ENCODE results near the gene NATD1. TPM values are rescaled to one million over a fixed set of nuclear protein-coding genes. Genes with fewer than 3 reads are reported as not detected.
"Not testable (repeated sequence)": the region's sequence is repeated elsewhere in the genome, so short reads cannot be mapped to it uniquely, and the experiment has no call there.

NATD1 gene
- total RNA-seq, 1 donor from 2014 or later, result 1.6 TPM

DNA sequence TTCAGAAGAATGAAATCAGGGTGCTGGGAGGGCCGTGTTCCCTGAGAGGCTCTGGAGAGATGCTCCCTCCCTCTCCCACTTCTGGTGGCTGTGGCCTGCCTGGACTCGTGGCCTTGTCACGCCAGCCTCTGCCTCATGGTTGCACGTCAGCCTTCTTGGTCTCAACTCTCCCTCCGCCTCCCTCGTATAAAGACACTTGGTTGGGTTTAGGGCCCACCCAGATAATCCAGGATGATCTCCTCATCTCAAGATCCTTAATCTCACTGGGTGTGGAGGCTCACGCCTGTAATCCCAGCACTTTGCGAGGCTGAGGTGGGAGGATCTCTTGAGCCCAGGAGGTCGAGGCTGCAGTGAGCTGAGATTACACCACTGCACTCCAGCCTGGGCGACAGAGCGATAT lies 25.9 kb downstream of the NATD1 start:
- FAIRE-seq; DNase-seq (ENCODE audit: low spot score in 2 of 2): not testable (repeated sequence)

DNA sequence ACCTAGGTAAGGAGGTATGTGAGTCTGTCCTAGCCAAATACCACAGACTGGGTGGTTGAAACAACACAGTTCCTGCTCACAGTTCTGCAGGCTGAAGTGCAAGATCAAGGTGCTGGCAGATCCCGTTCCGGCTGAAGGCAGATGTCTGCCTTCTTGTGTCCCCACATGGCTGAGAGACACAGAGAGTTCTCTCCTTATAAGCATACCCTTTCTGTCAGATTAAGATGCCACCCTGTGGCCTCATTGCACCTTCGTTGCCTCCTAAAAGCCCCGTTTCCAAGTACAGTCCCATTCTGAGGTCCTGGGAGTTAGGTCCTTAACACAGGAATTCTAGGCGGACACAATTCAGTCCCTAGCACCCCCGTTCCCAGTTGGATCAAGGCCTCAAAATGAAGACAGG lies 30.1 kb downstream of the NATD1 start:
- DNase-seq (ENCODE audit: low spot score in 2 of 2), result no peak
- no peak for FAIRE-seq

DNA sequence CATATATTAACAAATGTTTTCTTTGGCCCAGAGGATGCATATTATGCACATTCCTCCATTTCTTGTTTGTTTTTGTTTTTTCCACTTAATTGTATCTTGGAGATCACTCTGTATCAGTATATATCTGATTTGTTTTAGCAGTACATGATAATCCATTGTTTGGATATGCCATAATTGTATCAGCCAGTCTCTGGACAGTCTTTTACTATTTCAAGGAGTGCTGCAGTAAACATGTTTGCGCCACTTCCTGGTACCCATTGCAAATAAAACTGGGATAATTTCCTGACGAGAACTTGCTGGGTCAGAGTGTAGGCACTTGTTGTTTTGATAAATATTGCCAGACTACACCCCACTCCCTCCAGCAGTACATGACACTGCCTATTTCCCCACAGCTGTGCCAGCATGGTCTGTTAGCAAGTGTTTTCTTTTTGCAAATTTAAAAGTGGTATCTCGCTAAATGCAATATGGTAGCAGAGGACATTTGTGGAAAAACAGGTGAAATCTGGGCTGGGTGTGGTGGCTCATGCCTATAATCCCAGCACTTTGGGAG lies 34.3 kb downstream of the NATD1 start:
- DNase-seq (ENCODE audit: low spot score in 2 of 2) (no peak), FAIRE-seq (no peak)

DNA sequence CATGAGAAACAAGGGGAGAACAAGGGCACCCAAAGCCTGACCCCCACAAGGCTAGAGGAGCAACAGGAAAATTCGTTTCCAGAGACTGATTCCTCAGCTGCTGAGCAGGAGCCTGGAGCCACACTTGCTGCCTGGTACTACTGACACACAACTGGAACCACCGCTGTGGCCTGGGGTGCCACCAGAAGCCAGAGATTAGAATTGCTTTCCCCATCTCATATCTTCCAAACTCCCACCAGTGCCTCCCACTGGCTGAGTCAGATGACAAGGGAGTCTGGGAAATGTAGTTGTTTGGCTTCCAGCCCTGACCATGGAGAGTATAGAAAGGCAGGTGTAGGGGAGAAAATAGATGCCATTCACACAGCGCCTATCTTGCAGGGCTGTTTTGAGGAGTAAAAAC lies 35.1 kb downstream of the NATD1 start:
- DNase-seq (ENCODE audit: low spot score in 2 of 2), result no peak
- no peak for FAIRE-seq

DNA sequence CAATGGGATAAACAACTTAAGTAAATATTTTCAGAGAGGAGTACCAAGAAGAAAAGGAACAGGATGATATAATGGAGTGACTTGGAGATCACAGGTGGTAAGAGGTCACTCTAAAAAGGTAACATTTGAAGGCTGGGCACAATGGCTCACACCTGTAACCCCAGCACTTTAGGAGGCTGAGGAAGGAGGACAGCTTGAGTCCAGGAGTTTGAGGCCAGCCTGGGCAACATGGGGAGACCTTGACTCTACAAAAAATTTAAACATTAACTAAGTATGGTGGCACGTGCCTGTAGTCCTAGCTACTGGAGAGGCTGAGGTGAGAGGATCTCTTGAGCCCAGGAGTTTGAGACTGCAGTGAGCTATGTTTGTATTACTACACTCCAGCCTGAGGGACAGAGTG lies 35.9 kb downstream of the NATD1 start:
- DNase-seq (ENCODE audit: low spot score in 2 of 2), result no peak
- FAIRE-seq, result no peak

DNA sequence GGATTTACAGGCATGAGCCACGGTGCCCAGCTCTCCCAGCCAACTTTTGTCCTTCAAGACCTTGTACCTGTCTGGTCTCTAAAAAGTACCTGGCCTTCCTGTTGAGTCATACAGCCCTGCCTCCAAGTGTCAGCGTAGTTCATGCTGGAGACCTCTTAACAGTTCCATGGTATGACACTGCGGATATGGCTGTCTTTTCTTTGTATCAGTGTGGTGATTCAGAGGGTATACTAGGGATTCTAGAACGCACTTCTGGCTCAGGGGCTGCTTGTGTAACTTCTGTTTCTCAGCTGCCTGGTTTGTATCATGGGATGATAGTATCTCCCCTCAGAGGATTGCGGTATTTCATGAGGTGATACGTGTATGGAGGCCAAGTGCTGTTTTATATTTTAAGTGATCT lies 37.3 kb downstream of the NATD1 start:
- DNase-seq (ENCODE audit: low spot score in 2 of 2) (no peak), FAIRE-seq (no peak)

DNA sequence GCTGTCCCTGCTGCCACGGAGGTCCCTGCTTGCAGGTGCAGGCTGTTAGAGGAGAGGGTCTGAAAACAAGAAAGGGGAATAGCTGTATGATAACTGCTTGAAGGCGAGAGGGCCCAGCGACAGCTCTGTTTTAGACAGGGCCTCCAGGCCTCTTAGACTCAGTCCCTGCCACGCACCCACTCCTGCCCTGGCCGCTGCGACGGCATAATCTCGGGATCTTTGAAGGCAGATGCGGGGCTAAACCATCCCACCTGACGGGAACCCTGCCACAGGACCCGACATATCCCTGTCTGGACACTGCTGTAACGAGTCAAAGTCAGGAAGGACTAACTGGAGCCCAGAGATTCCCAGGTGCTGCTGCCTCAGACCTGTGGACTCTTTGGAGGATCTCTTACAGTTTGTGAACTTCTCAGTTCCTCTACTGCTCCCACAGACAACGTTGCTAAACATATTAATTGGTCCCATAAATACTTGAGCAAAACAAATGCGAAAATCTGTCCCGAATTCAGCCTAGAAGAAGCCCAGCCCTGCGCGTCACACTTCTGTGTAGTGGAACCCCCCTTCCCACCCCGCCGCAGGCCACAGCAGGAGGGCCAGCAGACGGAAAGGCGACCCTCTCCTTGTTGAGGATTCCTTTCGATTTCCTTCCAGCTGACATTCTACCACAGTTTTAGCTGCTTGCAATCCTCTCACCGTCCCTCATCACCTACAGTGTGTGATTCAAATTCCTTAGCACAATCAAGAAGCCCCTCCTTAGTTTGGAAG lies 38.3 kb downstream of the NATD1 start:
- FAIRE-seq (no peak), DNase-seq (ENCODE audit: low spot score in 2 of 2) (no peak)

DNA sequence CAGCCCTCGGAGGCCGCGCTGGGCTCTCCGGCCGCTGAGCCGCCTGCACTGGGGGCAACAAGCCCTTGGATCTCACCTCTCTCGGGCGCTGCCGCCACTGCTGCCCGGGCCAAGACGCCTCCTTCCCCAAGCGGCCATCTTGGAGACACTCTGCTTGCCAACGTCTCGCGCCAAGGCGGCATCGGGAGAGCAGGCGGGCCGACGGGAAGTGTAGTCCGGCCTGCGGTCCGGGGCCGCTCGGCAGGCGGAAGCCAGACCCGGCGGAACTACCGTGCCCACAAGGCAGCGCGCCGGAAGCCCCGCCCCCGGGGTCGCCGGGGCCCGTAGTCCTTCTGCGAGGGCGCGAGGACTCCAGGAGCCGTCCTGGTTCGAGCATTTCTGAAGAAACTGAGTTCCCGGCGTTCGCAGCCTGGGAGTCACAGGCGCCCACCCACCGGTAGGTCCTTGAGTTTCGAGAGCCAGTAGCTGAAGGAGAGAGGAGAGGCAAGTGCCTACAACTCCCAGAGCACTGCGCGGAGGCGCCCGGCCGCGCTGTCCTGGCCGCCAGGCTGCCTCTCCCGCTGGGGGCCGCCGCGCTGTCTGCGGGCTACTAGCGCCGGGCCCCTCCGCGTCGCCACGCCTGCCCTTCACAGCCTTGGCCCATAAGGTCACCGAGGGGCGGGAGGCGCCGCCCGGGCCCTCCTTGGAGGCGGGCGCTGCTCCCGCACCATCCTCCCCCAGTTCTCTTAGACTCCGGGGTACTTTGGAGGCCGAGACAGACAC lies 39.0 kb downstream of the NATD1 start, which contains the start of gene TMEM11:
TSS of gene TMEM11 (minus strand) at position 147 of the 762 bp plus-strand sequence. CDS start at position 138, 9 bp downstream.
- FAIRE-seq (no peak), DNase-seq (ENCODE audit: low spot score in 2 of 2) (peak; percentile 99)

DNA sequence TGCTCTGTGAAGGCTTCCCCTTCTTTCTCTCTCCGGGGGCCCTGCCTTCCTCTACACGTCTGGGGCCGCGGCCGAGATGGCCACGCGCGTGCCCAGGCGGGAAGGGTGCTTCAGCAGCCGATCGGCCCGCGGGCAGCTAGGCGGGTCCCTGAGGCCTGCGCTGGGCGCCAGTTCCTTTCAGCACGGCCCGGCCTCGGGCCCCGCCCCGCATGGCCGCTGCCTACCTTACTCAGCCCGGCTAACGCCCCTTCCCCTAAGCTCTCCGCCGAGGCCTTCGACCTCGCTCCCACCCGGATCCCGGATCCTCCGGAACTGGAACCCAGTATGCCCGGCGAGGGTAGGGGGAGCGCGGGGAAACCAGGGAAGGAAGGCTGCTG lies 39.6 kb downstream of the NATD1 start:
- DNase-seq (ENCODE audit: low spot score in 2 of 2), result peak in 1 of 2 donors; percentile 62
- FAIRE-seq, result no peak

DNA sequence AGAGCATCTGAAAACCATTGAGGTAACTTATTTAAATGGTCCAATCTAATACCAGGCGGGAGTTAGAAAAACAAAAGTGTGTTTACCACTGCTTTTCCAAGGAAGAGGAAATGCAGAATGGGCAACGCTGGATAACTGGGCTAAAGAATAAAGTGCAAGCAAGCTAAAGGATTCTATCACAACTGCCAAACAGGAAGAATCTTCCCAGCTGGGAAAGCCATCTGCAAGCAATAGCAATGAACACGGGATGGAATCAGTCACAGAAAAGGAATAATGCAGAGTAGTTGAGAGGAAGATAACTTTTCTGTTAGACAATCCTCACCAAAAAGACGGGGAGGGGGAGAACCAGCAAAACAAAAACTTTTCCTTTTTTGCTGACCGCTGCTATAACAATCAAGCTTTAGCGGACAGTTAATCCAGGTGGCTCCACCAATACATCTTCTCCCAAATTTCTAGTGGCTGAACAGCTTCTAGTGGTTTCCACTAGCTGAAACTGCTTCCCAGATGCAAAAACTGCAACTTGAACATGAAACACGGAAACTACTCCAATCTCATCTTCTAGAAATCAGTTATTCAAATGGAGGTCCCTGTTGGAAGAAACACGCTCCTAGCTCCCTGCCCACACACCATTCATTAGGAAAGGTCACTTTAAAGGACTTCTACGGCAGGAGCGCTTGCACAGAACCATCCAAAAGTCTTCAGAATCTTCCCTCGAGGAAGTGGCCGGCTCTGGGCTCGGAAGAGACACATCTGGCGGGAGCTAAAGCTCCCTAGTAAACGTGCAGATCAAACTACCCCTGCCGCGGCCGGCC lies 40.2 kb downstream of the NATD1 start:
- FAIRE-seq, result no peak
- DNase-seq (ENCODE audit: low spot score in 2 of 2), result no peak

DNA sequence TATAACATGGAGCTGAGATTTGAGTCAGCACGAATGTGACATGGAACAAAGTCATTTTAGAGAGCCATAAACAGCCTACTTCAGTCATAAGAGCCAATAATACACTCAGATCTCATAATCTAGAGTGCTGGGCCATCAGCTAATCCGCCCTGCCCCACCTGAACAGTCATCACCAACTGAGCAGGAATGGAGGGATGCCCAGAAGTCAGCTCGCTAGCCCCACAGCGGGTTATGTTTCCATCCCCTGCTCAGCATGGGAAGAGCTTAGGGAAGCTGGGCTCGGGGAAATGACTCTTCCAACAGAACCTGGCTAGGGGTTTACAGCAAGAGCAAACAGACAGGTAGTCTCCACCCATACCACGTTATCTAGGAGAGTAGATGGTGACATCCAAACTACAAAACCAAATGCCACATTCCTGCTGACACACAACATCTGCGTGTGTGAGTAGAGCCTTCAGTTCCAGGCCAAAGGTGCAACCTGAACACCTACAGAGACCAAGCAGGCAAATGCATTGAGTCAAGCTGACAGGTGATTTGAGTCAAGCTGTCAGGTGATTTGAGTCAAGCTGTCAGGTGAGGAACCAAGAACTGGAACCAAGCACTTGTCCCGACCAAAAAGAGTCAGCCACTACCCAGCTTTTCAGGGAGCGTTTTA lies 41.3 kb downstream of the NATD1 start:
- FAIRE-seq, result no peak
- no peak for DNase-seq (ENCODE audit: low spot score in 2 of 2)

DNA sequence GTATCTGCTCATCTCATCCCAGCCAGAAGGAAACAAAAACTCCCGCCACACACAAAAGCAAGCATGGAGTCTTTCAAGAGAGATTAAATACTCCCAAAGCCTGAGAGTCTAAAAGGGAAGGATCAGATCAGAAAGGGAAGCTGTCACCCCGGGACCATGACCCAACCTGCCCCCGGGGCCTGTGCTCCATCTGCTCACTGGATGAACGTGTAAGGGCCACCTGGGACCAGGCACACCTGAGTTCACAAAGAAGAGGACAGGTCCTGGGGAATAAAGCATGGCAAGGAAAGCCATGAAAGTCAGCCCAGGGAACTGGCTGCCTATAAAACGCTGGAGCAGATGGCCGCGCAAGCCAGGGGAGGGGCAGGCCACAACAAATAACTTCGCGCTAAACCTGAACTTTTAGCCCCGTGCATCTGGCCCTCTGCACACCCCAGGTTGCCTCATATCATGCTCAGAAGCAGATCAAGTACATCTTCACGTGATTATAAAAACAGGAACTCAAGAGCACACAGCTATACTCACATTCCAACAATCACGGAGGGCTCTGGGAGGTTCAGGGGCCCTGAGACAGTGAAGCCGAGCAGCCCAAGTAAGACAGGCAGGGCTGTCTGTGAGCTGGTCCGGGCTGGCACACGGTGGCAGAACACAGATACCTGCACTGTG lies 42.7 kb downstream of the NATD1 start:
- DNase-seq (ENCODE audit: low spot score in 2 of 2) (no peak), FAIRE-seq (no peak)

DNA sequence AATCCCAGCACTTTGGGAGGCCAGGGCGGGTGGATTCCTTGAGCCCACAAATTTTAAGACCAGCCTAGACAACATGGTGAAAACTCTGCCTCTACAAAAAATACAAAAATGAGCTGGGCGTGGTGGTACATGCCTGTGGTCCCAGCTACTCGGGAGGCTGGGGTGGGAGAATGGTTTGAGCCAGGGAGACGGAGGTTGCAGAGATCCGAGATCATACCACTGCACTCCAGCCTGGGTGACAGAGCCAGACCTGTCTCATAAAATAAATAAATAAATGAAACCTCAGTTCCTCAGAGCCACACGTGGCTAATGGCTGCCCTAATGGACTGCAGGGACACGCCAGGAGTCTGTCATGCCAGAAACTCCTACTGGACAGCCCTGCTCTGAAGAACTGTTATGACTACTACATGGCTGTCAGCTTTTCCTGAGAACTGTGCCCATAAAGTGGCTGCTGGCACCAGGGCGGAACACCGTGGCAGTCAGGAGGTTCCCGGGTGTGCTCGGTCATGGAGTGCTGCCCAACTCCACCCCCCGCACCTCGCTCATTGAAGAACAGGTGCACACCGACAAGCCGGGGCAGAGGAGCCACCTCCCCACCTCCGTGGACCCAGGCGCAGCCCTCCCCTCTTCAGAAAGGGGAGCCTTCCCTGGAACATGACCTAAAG lies 43.6 kb downstream of the NATD1 start:
- FAIRE-seq (no peak), DNase-seq (ENCODE audit: low spot score in 2 of 2) (no peak)

DNA sequence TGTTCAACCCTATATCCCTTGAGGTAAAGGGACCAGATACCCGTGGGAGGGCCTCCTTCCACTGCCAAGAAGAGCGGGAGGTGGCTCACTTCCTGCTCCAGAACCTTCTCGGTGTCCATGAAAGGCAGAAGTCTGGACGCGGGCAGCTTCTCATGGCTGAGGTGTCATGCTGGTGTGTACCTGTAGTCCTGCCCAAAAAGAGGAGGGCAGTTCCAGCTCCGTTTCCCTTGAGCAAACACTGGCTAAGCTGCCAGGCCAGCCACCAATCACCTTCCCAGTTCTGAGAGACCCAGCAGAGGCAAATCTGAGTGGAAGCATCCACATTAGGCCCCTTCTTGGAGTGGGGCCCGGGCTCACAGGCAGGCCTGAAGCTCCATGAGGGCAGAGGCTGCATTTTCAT lies 44.9 kb downstream of the NATD1 start:
- FAIRE-seq, result no peak
- no peak for DNase-seq (ENCODE audit: low spot score in 2 of 2)

DNA sequence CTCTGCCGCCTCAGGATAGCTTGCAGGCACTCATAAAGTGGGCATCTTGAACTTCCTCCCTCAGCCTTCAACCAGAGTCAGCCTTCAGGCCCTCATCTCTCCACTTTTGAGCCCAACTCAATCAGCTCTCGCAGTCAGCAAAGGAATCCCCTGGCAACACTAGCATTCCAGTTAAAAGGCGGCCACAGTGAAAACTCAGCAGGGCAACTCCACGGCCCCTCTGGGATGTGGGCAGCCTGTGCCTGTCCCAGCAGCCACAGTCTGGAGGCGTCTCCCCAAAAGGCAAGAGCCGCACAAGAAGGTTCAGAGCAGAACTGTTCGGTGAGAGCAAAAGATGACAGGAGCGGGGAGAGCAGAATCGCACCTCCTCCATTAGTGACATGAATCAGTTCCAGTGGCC lies 48.3 kb downstream of the NATD1 start:
- DNase-seq (ENCODE audit: low spot score in 2 of 2) (no peak), FAIRE-seq (no peak)

DNA sequence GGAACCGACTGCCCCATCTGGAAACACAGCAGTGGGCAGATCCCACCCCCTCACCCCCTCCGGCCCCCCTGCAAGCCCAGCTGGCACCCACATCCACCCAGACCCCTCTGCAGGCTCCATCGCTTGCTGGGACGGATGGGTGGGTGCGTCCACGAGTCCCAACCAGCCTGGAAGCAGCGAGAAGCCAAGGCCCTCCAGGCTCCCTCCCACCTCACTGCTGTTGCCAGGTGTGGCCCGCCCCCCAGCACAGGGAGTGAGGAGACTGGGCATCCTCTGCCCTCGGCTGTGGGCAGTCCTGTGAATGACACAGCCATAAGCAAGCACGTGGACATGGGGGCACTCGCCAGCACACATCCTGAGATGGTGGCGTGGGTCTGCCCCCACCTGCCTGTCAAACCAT lies 50.7 kb downstream of the NATD1 start:
- FAIRE-seq (no peak), DNase-seq (ENCODE audit: low spot score in 2 of 2) (no peak)

DNA sequence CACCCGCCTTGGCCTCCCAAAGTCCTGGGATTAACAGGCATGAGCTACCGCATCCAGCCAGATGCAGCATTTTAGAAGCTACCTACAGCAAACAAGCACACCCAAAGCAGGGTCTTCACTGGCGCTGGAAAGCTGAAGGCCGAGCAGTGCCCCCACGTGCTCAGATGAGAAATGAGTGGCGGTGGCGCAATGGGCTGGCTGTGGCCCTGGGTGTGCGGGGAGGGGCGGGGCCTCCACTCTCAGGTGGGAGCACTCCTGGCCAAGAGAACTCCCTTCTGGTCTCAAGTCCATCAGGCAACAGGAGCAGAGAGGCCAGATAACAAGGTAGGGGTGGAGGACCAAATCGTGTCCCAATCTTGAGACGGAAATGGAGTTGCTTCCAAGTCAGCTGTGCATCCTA lies 51.3 kb downstream of the NATD1 start:
- FAIRE-seq, result no peak

DNA sequence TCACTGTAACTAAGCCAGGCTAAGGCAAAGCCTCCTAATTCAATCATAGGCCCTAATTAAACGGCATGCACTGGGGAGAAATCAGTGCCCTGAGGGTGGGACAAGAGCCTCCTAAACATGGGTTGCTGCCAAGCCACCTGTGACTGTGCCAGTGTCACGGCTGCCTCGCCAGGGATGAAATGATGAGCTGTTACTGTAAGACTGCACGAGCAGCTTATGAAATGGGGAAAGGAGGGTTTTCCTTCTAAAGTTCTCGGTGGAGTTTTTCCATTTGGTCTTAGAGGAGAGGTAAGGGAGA lies 52.0 kb downstream of the NATD1 start:
- FAIRE-seq, result no peak
- no peak for DNase-seq (ENCODE audit: low spot score in 2 of 2)

More for the DNA sequence above, 51.3 kb downstream of the NATD1 start:
- no peak for DNase-seq (ENCODE audit: low spot score in 2 of 2)

DNA sequence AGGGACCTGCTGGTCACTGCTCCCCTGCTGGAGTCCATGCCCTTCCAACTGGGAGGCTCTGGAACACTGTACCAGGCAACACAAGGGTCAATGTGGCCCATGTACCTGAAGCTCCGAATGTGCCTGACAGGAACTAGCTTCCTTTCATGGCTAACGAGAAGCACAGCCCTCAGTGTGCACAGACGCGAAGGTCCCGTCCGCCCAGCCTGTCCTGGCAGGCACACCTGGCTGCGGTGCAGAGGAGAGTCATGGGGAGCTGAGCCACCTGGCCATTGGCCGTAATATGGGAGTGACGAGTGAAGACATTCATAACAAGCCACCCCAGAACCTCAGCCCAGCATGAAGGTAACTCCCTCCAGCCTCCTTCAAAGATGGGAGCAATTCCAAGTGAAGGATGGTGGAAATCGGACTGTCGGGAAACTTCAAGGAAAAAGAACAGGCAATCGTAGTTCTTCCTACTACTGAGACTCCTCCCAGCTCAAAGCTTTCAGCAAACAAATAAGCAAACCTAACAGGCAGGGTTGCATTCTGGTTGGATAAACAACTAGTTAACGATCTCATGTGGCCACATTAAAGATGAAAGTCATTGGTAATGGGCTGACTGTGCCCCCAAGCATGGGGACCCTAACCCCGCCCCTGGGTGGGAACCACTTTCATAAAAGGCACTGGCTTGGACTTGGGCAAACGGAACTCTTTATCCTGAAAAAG lies 52.5 kb downstream of the NATD1 start:
- FAIRE-seq (no peak), DNase-seq (ENCODE audit: low spot score in 2 of 2) (no peak)

Measured in frontal cortex (tissue), 4 donors.